Activated CD8-positive, alpha-beta memory T cell treated with anti-CD3 and anti-CD28 coated beads, Interleukin-2, amount 10 ng/mL, durations not matched to agents 7 days and 5 days (primary cell): ENCODE data around the gene IQGAP2. TPM values are rescaled to one million over a fixed set of nuclear protein-coding genes. Genes with fewer than 3 reads are reported as not detected.

Experiments used
- total RNA-seq, 2 experiments: library from RNA; stranded (reverse); gene quantifications; one replicate each; pipeline ENCODE4 v1.2.3, GENCODE V29; 2021

The IQGAP2 gene
- total RNA-seq, 2 experiments from 2014 or later, result 70.2 to 118 TPM

Other genes starting within 250 kb of the IQGAP2 start
- under 1 TPM in 1 of 2 experiments, not detected in 1; 0.07 TPM for gene F2RL2, start 220.1 kb downstream of the IQGAP2 start, total RNA-seq